ENCODE data around the gene TMEM248. TPM values are rescaled to one million over a fixed set of nuclear protein-coding genes. Genes with fewer than 3 reads are reported as not detected.
"Not testable (repeated sequence)": the region's sequence is repeated elsewhere in the genome, so short reads cannot be mapped to it uniquely, and the experiment has no call there.

Gene TMEM248
- total and polyA plus RNA-seq, 2 donors (not counting 3 experiments of a cell fraction or from before 2014, with no cell fraction given), result 107 to 220 TPM

DNA sequence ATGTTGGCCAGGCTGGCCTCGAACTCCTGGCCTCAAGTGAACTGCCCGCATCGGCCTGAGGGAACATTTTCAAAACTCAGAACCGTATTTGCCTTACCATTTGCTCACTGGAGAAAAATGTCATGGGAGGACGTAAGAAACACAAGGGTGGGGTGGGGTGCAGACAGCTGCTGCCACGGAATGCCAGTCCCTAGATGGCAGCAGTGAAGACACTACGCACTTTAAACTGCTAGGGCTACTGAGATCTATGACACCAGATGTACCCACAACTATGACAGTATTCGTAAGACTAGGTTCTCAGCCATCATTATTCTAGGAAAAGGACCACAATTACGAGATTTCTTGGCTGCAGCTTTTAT lies 73.6 kb downstream of the TMEM248 start:
- H3K4me3 ChIP-seq (replicated peaks in 1 of 3; ENCODE audit: insufficient read depth in 1 of 3, low read depth in 1 of 3, low read length in 3 of 3), result peak overlapping the region; percentile 59 to 74 (median 67)
- POLR2A ChIA-PET, result interaction anchor here (1.9 kb wide), 1 partner anchor 150 kb away, joined by 6 read pairs; no protein-coding TSS in a partner anchor
- dilution Hi-C loops (cut with MboI; ENCODE audit: extremely low pct_ligation_motif_present, low sequenced_read_pairs); H2AFZ ChIP-seq (ENCODE audit: low read depth, low read length); H3K27me3 ChIP-seq (ENCODE audit: control insufficient read depth in 2 of 2, insufficient read depth in 2 of 2, low read length in 2 of 2); H3K9me3 ChIP-seq (replicated peaks; ENCODE audit: control insufficient read depth, insufficient read depth, low read length); FAIRE-seq; H3K4me1 ChIP-seq (ENCODE audit: control insufficient read depth, extremely low read depth, insufficient read depth, low read length); CTCF ChIA-PET; H3K36me3 ChIP-seq (ENCODE audit: control insufficient read depth in 2 of 2, extremely low read depth in 1 of 2, insufficient read depth in 2 of 2, low read length in 2 of 2); BruUV-seq (replicated peaks); H4K20me1 ChIP-seq (replicated peaks; ENCODE audit: control insufficient read depth, extremely low read depth, insufficient read depth, low read length); H3K9me1 ChIP-seq (replicated peaks; ENCODE audit: control insufficient read depth, extremely low read depth, insufficient read depth, low read length): not testable (repeated sequence)
- H3K27ac ChIP-seq (ENCODE audit: insufficient read depth, low read depth, low read length), result peak overlapping the region; percentile 84
- TF ChIP-seq, protein P1, sequence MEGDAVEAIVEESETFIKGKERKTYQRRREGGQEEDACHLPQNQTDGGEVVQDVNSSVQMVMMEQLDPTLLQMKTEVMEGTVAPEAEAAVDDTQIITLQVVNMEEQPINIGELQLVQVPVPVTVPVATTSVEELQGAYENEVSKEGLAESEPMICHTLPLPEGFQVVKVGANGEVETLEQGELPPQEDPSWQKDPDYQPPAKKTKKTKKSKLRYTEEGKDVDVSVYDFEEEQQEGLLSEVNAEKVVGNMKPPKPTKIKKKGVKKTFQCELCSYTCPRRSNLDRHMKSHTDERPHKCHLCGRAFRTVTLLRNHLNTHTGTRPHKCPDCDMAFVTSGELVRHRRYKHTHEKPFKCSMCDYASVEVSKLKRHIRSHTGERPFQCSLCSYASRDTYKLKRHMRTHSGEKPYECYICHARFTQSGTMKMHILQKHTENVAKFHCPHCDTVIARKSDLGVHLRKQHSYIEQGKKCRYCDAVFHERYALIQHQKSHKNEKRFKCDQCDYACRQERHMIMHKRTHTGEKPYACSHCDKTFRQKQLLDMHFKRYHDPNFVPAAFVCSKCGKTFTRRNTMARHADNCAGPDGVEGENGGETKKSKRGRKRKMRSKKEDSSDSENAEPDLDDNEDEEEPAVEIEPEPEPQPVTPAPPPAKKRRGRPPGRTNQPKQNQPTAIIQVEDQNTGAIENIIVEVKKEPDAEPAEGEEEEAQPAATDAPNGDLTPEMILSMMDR (IDR thresholded peaks at IDR 0.05; ENCODE audit: extremely low read depth in 1 of 2, insufficient read depth in 1 of 2, low read depth in 1 of 2, low read length in 2 of 2), result peak in 1 of 2 donors; percentile 27
- H3K9ac ChIP-seq (replicated peaks; ENCODE audit: extremely low read depth, insufficient read depth, low read length), result peak overlapping the region; percentile 78
- H3K4me2 ChIP-seq (ENCODE audit: insufficient read depth, low read length), result peak overlapping the region; percentile 82
- intact Hi-C loops (cut with micrococcal nuclease), result loop anchor here (1.0 to 10.0 kb wide), 6 partner anchors 44 to 962 kb away; partner anchors contain the start of genes RABGEF1 and TMEM248
- peak; percentile 72 for DNase-seq (ENCODE audit: low read depth, low spot score)
- peaks cover 15% of the 10 kb centered on the region for H3K79me2 ChIP-seq (ENCODE audit: control insufficient read depth, insufficient read depth, low read length)

DNA sequence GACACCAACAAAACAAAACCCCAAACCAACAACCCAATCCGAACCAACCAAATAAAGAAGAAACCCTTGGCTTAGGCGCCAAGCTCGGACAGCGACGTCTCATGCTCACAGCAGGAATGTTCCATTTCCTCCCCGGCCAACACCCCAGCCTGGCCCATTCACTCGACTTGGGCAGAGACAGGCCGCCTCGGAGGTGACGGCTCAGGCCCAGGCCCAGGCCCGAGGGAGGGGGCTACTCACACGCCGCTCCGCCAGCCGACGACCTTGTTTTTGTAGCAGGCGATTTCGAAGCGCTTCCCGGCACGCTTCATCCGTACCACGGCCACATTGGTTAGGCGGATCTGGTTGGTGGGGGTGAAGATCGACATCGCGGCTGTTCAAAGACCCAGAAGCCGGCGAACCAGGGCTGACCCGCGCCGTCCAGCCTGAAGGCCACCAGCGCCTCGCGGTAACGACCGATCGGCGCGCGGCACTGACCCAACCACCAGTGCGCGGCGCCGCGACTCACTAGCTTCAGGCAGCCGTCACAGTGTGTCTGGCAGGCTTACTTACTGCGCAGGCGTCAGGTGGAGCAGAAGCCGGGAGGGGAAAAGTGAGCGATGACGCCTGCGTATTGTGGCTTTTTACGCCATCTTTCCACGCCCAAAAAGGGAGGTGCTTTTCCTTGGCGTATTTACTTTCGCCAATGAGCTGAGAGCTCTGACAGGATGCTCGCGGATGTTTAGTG lies 74.2 kb downstream of the TMEM248 start, which contains the start of gene SBDS:
SBDS (minus strand) TSS at position 537 of the 727 bp plus-strand sequence; CDS start at position 368, 169 bp downstream.
- H3K9me3 ChIP-seq (replicated peaks; ENCODE audit: control insufficient read depth, insufficient read depth, low read length); H3K9me1 ChIP-seq (replicated peaks; ENCODE audit: control insufficient read depth, extremely low read depth, insufficient read depth, low read length); dilution Hi-C loops (cut with MboI; ENCODE audit: extremely low pct_ligation_motif_present, low sequenced_read_pairs); H3K36me3 ChIP-seq (ENCODE audit: control insufficient read depth in 2 of 2, extremely low read depth in 1 of 2, insufficient read depth in 2 of 2, low read length in 2 of 2); H4K20me1 ChIP-seq (replicated peaks; ENCODE audit: control insufficient read depth, extremely low read depth, insufficient read depth, low read length); H3K4me1 ChIP-seq (ENCODE audit: control insufficient read depth, extremely low read depth, insufficient read depth, low read length); H3K27me3 ChIP-seq (ENCODE audit: control insufficient read depth in 2 of 2, insufficient read depth in 2 of 2, low read length in 2 of 2): not testable (repeated sequence)
- H3K79me2 ChIP-seq (ENCODE audit: control insufficient read depth, insufficient read depth, low read length), result peaks cover 15% of the 10 kb centered on the region
- H3K27ac ChIP-seq (ENCODE audit: insufficient read depth, low read depth, low read length), result peak within 1 kb of the TSS; percentile 84
- TSS peak; percentile 44 for BruUV-seq (replicated peaks)
- DNase-seq (ENCODE audit: low read depth, low spot score) (peak; percentile 99), FAIRE-seq (peak; percentile 99)
- peak within 1 kb of the TSS; percentile 75 for H2AFZ ChIP-seq (ENCODE audit: low read depth, low read length)
- peak within 1 kb of the TSS; percentile 78 for H3K9ac ChIP-seq (replicated peaks; ENCODE audit: extremely low read depth, insufficient read depth, low read length)
- POLR2A ChIA-PET, result interaction anchor here (0.6 to 1.9 kb wide), 4 partner anchors 91 to 366 kb away, joined by 3 to 6 read pairs (median 4); partner anchors contain the start of gene KCTD7
- H3K4me3 ChIP-seq (replicated peaks in 1 of 3; ENCODE audit: insufficient read depth in 1 of 3, low read depth in 1 of 3, low read length in 3 of 3), result peak within 1 kb of the TSS; percentile 67 to 90 (median 69)
- peak; percentile 66 for TF ChIP-seq POLR2AphosphoS5 (IDR thresholded peaks at IDR 0.05; ENCODE audit: insufficient read depth, low read depth, low read length)
- TF ChIP-seq POLR2A (IDR thresholded peaks at IDR 0.05; ENCODE audit: low read depth, low read length), result peak; percentile 87
- intact Hi-C loops (cut with micrococcal nuclease), result loop anchor here (1.0 to 10.0 kb wide), 6 partner anchors 44 to 963 kb away; partner anchors contain the start of genes RABGEF1 and TMEM248
- CTCF ChIA-PET, result interaction anchor here (0.6 to 0.7 kb wide), 2 partner anchors 9 to 965 kb away, joined by 5 to 6 read pairs; no protein-coding TSS in a partner anchor
- H3K4me2 ChIP-seq (ENCODE audit: insufficient read depth, low read length), result peak within 1 kb of the TSS; percentile 83
